ENCODE measurements around the gene BRINP1. TPM values are rescaled to one million over a fixed set of nuclear protein-coding genes. Genes with fewer than 3 reads are reported as not detected.

The BRINP1 gene
- total RNA-seq, 1 donor from 2014 or later, result 0.79 TPM

GRCh38 chr9:119153402-119153801 is 215.8 kb downstream of the BRINP1 start:
- Mint-ChIP-seq H3K27ac (no peak overlapping the region), H3K4me1 (ENCODE audit: low read depth) (peaks cover 1% of the 10 kb centered on the region), H3K4me3 (ENCODE audit: low read depth) (no peak overlapping the region), H3K27me3 (no peaks in the 10 kb centered on the region), H3K9me3 (ENCODE audit: low read depth) (no peaks in the 10 kb centered on the region), H3K36me3 (ENCODE audit: insufficient read depth) (no peaks in the 10 kb centered on the region)
- no peak for TF ChIP-seq CTCF (IDR thresholded peaks at IDR 0.05; ENCODE audit: unreplicated experiment)
- DNase-seq (ENCODE audit: low spot score, unreplicated experiment), result no peak

- no peaks in the 10 kb centered on the region for H3K36me3 Mint-ChIP-seq (ENCODE audit: insufficient read depth)
- DNase-seq (ENCODE audit: low spot score, unreplicated experiment), result no peak
- no peak for TF ChIP-seq CTCF (IDR thresholded peaks at IDR 0.05; ENCODE audit: unreplicated experiment)
- no peak overlapping the region for H3K27ac Mint-ChIP-seq
- H3K4me3 Mint-ChIP-seq (ENCODE audit: low read depth), result no peak overlapping the region
- peaks cover 4% of the 10 kb centered on the region for H3K4me1 Mint-ChIP-seq (ENCODE audit: low read depth)
- no peaks in the 10 kb centered on the region for H3K9me3 Mint-ChIP-seq (ENCODE audit: low read depth)
- no peaks in the 10 kb centered on the region for H3K27me3 Mint-ChIP-seq
Measured at GRCh38 chr9:119148855-119149254, 220.4 kb downstream of the BRINP1 start.

GRCh38 chr9:119137479-119137878 is 231.8 kb downstream of the BRINP1 start:
- TF ChIP-seq CTCF (IDR thresholded peaks at IDR 0.05; ENCODE audit: unreplicated experiment), result no peak
- H3K4me1 Mint-ChIP-seq (ENCODE audit: low read depth), result no peaks in the 10 kb centered on the region
- H3K9me3 Mint-ChIP-seq (ENCODE audit: low read depth), result peaks cover 7% of the 10 kb centered on the region
- no peaks in the 10 kb centered on the region for H3K27me3 Mint-ChIP-seq
- no peak for DNase-seq (ENCODE audit: low spot score, unreplicated experiment)
- no peak overlapping the region for H3K4me3 Mint-ChIP-seq (ENCODE audit: low read depth)
- peaks cover 1% of the 10 kb centered on the region for H3K36me3 Mint-ChIP-seq (ENCODE audit: insufficient read depth)
- H3K27ac Mint-ChIP-seq, result no peak overlapping the region

- Mint-ChIP-seq H3K27me3 (peaks cover 3% of the 10 kb centered on the region), H3K27ac (no peak overlapping the region), H3K4me3 (ENCODE audit: low read depth) (no peak overlapping the region), H3K36me3 (ENCODE audit: insufficient read depth) (no peaks in the 10 kb centered on the region), H3K9me3 (ENCODE audit: low read depth) (no peaks in the 10 kb centered on the region), H3K4me1 (ENCODE audit: low read depth) (peaks cover 6% of the 10 kb centered on the region)
- TF ChIP-seq CTCF (IDR thresholded peaks at IDR 0.05; ENCODE audit: unreplicated experiment), result no peak
- DNase-seq (ENCODE audit: low spot score, unreplicated experiment), result no peak
Measured at GRCh38 chr9:119126040-119126439, 243.2 kb downstream of the BRINP1 start.

- Mint-ChIP-seq H3K9me3 (ENCODE audit: low read depth) (no peaks in the 10 kb centered on the region), H3K36me3 (ENCODE audit: insufficient read depth) (no peaks in the 10 kb centered on the region), H3K27ac (no peak overlapping the region), H3K27me3 (peaks cover 3% of the 10 kb centered on the region), H3K4me3 (ENCODE audit: low read depth) (no peak overlapping the region), H3K4me1 (ENCODE audit: low read depth) (peaks cover 4% of the 10 kb centered on the region)
- no peak for TF ChIP-seq CTCF (IDR thresholded peaks at IDR 0.05; ENCODE audit: unreplicated experiment)
- DNase-seq (ENCODE audit: low spot score, unreplicated experiment), result no peak
Measured at GRCh38 chr9:119121899-119122298, 247.3 kb downstream of the BRINP1 start.

Measured in progenitor cell of endocrine pancreas (in vitro differentiated cells).